ENCODE measurements around the gene OTUD4.
A peak's percentile ranks its signal among the peaks of the same experiment; 100 is the strongest.

The OTUD4 gene

GRCh38 chr4:145097331-145097820 lies 83.0 kb downstream of the OTUD4 start:
- in situ Hi-C loops (cut with MboI; ENCODE audit: low sequenced_read_pairs): no loop called here
- Histone ChIP-seq H3K27me3 (ENCODE audit: low read depth) (no peaks in the 10 kb centered on the region), H3K36me3 (replicated peaks) (peaks cover 23% of the 10 kb centered on the region), H3K4me3 (peak overlapping the region; percentile 77), H3K4me1 (0 out of 2 replicates have a peak, but pooled peaks cover 8% of the 10 kb centered on the region), H3K9me3 (no peaks in the 10 kb centered on the region)
- peak; percentile 19 to 56 for DNase-seq (ENCODE audit: low spot score in 2 of 2)

- Histone ChIP-seq H3K36me3 (replicated peaks) (peaks cover 31% of the 10 kb centered on the region), H3K9me3 (no peaks in the 10 kb centered on the region)
- in situ Hi-C loops (cut with MboI; ENCODE audit: low sequenced_read_pairs): no loop called here
These were observed 86.8 kb downstream of the OTUD4 start for GRCh38 chr4:145093638-145094037.

GRCh38 chr4:145090380-145090779 lies 90.0 kb downstream of the OTUD4 start:
- DNase-seq (ENCODE audit: low spot score in 2 of 2): no peak
- Histone ChIP-seq H3K4me3 (no peak overlapping the region), H3K27me3 (ENCODE audit: low read depth) (no peaks in the 10 kb centered on the region), H3K4me1 (peaks cover 5% of the 10 kb centered on the region), H3K9me3 (no peaks in the 10 kb centered on the region), H3K36me3 (replicated peaks) (peaks cover 27% of the 10 kb centered on the region)
- in situ Hi-C loops (cut with MboI; ENCODE audit: low sequenced_read_pairs): no loop called here

More at GRCh38 chr4:145093638-145094037, 86.8 kb downstream of the OTUD4 start:
- no peak overlapping the region for H3K4me3 ChIP-seq
- peaks cover 3% of the 10 kb centered on the region for H3K4me1 ChIP-seq
- H3K27me3 ChIP-seq (ENCODE audit: low read depth): no peaks in the 10 kb centered on the region
- DNase-seq (ENCODE audit: low spot score in 2 of 2): no peak

- H3K4me3 ChIP-seq: no peak overlapping the region
- in situ Hi-C loops (cut with MboI; ENCODE audit: low sequenced_read_pairs): no loop called here
- H3K9me3 ChIP-seq: no peaks in the 10 kb centered on the region
- H3K4me1 ChIP-seq: peaks cover 11% of the 10 kb centered on the region
- peak; percentile 72 to 94 for DNase-seq (ENCODE audit: low spot score in 2 of 2)
- no peaks in the 10 kb centered on the region for H3K27me3 ChIP-seq (ENCODE audit: low read depth)
- H3K36me3 ChIP-seq (replicated peaks): 0 out of 2 replicates have a peak, but pooled peaks cover 5% of the 10 kb centered on the region
These were observed 96.3 kb downstream of the OTUD4 start for GRCh38 chr4:145083891-145084605.
